ENCODE measurements around the gene UNC45B.

- TF ChIP-seq POLR2AphosphoS5 (IDR thresholded peaks at IDR 0.05; ENCODE audit: borderline replicate concordance, low read depth, low read length) (no peak), EZH2 (IDR thresholded peaks at IDR 0.05) (no peak), FOXP2 (optimal IDR thresholded peaks at IDR 0.05; ENCODE audit: control extremely low read depth, extremely low read length, insufficient read depth) (no peak)
Measured at GRCh38 chr17:35155246-35155645, 7.6 kb downstream of the UNC45B start.
